B cell (primary cell): Measurements from ENCODE around the gene ATP5F1B. TPM values are rescaled to one million over a fixed set of nuclear protein-coding genes. Genes with fewer than 3 reads are reported as not detected.

Experiments
- ATAC-seq: fragments of 200-7000 bp; cut with Tn5 transposase; one replicate; pipeline ENCODE4 v1.10.0; 2021; ENCODE audit warnings: low read depth, mild to moderate bottlenecking, moderate number of reproducible peaks, moderate library complexity
- CTCF ChIA-PET: fragments of 350-600 bp; sonication (Branson Sonifier 250); formaldehyde crosslinking; loops from one replicate; lab custom pipeline; 2021; ENCODE audit warnings: antibody characterized with exemption, inconsistent platforms; lab: Charles Lee
- POLR2A ChIA-PET: fragments of 350-600 bp; sonication (Branson Sonifier 250); formaldehyde crosslinking; loops from one replicate; lab custom pipeline; 2021; ENCODE audit warnings: antibody characterized with exemption; lab: Charles Lee
- DNase-seq: peaks from one replicate; pipeline ENCODE4 v3.0.0; 2013
- H2AFZ ChIP-seq: 2 replicates; pipeline ENCODE4 v1.6.1; 2012; ENCODE audit warnings: mild to moderate bottlenecking, low read depth, low read length; ENCODE audit not compliant: insufficient read depth, poor library complexity, severe bottlenecking
- H3K27ac ChIP-seq, 2 donors: 1 replicate in 1 of 2; 2 replicates in 1 of 2; pipeline ENCODE4 v1.5.1; 2012 to 2013; ENCODE audit warnings: low read length in 2 of 2, mild to moderate bottlenecking in 2 of 2, moderate library complexity in 1 of 2
- H3K27me3 ChIP-seq, 4 experiments: fragments of 200-600 bp in 1 of 4; sonication (generic) in 1 of 4; replicated peaks in 1 of 4; 1 replicate in 2 of 4; 2 replicates in 2 of 4; pipeline versions ENCODE4 v1.6.1 to v1.7.0; 2013 to 2016; ENCODE audit warnings: low read length in 3 of 4, mild to moderate bottlenecking in 2 of 4, mixed read lengths in 1 of 4, moderate library complexity in 1 of 4; ENCODE audit not compliant: insufficient read depth in 4 of 4, control insufficient read depth in 3 of 4; ENCODE audit errors: control extremely low read depth in 1 of 4
- H3K36me3 ChIP-seq, 2 experiments: replicated peaks in 1 of 2; 1 replicate in 1 of 2; 2 replicates in 1 of 2; pipeline versions ENCODE4 v1.6.1 to v1.7.1; 2013; ENCODE audit warnings: low read length in 1 of 2; ENCODE audit not compliant: insufficient read depth in 2 of 2, control insufficient read depth in 1 of 2; ENCODE audit errors: control extremely low read depth in 1 of 2, extremely low read depth in 1 of 2
- H3K4me1 ChIP-seq, 2 donors: fragments of 200-600 bp in 1 of 2; sonication (generic) in 1 of 2; 1 replicate in 1 of 2; 2 replicates in 1 of 2; pipeline versions ENCODE4 v1.5.1 to v1.6.1; 2013 to 2017; ENCODE audit warnings: low read length in 2 of 2; ENCODE audit not compliant: control insufficient read depth in 2 of 2, insufficient read depth in 2 of 2
- H3K4me2 ChIP-seq: replicated peaks from 2 replicates; pipeline ENCODE3; 2012; ENCODE audit warnings: mild to moderate bottlenecking, low read depth, low read length; ENCODE audit not compliant: poor library complexity, severe bottlenecking
- H3K4me3 ChIP-seq, 5 experiments: fragments of 200-600 bp in 1 of 5; sonication (generic) in 1 of 5; 1 replicate in 3 of 5; 2 replicates in 2 of 5; pipeline versions ENCODE4 v1.5.1 to v1.7.0; 2011 to 2016; ENCODE audit warnings: low read length in 4 of 5, mild to moderate bottlenecking in 4 of 5, low read depth in 2 of 5, control low read depth in 1 of 5, moderate library complexity in 1 of 5; ENCODE audit not compliant: insufficient read depth in 1 of 5; ENCODE audit errors: control extremely low read depth in 1 of 5, extremely low read depth in 1 of 5
- H3K79me2 ChIP-seq: fragments of 200-600 bp; sonication (generic); one replicate; pipeline ENCODE4 v1.6.0; 2016; ENCODE audit warnings: low read length; ENCODE audit not compliant: control insufficient read depth, insufficient read depth
- H3K9ac ChIP-seq: fragments of 200-600 bp; sonication (generic); 2 replicates; pipeline ENCODE4 v1.6.1; 2017; ENCODE audit warnings: mild to moderate bottlenecking, low read length, moderate library complexity
- H3K9me3 ChIP-seq, 3 donors: one replicate each; pipeline versions ENCODE4 v1.6.1 to v1.7.1; 2013; ENCODE audit warnings: low read length in 2 of 3; ENCODE audit not compliant: control insufficient read depth in 2 of 3, insufficient read depth in 1 of 3; ENCODE audit errors: control extremely low read depth in 1 of 3
- H4K20me1 ChIP-seq: 2 replicates; pipeline ENCODE4 v1.6.0; 2012; ENCODE audit warnings: mild to moderate bottlenecking, low read length; ENCODE audit not compliant: insufficient read depth, control insufficient read depth, poor library complexity, severe bottlenecking
- H3K27ac Mint-ChIP-seq: one replicate; pipeline ENCODE4 v1.8.0; 2021; ENCODE audit warnings: mixed read lengths
- H3K27me3 Mint-ChIP-seq: one replicate; pipeline ENCODE4 v1.8.0; 2021; ENCODE audit warnings: mixed read lengths
- H3K4me1 Mint-ChIP-seq: one replicate; pipeline ENCODE4 v1.8.0; 2021; ENCODE audit warnings: mixed read lengths
- H3K4me3 Mint-ChIP-seq: one replicate; pipeline ENCODE4 v1.8.0; 2021; ENCODE audit warnings: mixed read lengths
- H3K9me3 Mint-ChIP-seq: one replicate; pipeline ENCODE4 v1.8.0; 2022; ENCODE audit warnings: mixed read lengths; ENCODE audit not compliant: insufficient read depth
- EZH2 ChIP-seq: IDR thresholded peaks from 2 replicates; pipeline ENCODE4 v1.6.1; 2012; ENCODE audit warnings: borderline replicate concordance, low read depth, mild to moderate bottlenecking, moderate library complexity, low read length; ENCODE audit not compliant: insufficient read depth, poor library complexity, severe bottlenecking
- WGBS: methylation state at CpG from one replicate; pipeline ENCODE4 v1.1.5; 2013; ENCODE audit warnings: missing lambda C conversion rate; ENCODE audit not compliant: insufficient coverage; 5-methylcytosine and 5-hydroxymethylcytosine counted together
- intact Hi-C: fragments of 100-400 bp; cut with micrococcal nuclease; formaldehyde crosslinking; loops from one replicate; pipeline ENCODE4 v1.10.0; 2022
- polyA plus RNA-seq: library from polyadenylated mRNA; depleted of rRNA; stranded (reverse); fragments of >200 nt; gene quantifications from 2 replicates; pipeline ENCODE4 v1.2.3, GENCODE V29; 2012
- total RNA-seq, 2 donors: library from RNA; stranded (reverse); fragments of 120-200 nt in 1 of 2; gene quantifications; 1 replicate in 1 of 2; 2 replicates in 1 of 2; pipeline versions ENCODE4 v1.2.3 to v1.2.4, GENCODE V29; 2013 to 2022
- TF ChIP-seq, protein P1 (sequence below): fragments of 200-600 bp; IDR thresholded peaks from one replicate; pipeline ENCODE4 v1.8.0; 2022; ENCODE audit warnings: antibody characterized with exemption, mild to moderate bottlenecking

The ATP5F1B gene
- total and polyA plus RNA-seq, 2 donors (not counting 1 experiment from before 2014, with no cell fraction given) = 217 to 378 TPM

DNA sequence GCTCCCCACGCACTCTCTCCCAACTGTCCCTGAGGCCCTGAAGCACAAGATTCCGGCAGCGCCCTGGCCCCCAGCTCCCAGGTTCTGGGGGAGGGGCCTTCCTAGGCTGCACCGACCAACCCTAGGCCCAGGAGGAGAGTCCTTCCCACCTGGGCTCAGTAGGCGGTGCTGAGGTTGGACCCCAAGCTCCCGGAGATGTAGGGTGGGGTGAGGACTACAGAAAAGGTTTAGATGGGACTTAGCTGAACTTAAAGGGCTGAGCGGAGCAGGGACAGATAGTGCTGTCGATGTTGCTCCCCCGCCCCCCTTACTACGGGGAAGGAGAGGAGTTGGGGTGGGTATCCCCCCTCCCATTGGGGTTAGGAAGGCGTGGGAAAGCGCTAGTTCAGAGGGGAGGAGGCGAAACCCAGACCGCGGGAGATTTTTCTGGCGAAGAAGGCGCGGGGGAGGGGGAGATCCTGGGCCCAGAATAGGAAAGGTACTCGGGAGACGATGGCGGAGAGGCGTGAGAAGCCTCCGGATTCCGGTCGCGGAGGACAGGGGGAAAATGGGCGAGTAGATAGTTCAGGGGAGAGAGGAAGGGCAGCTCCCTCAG, 11.4 kb downstream of the ATP5F1B start:
- no peak for ATAC-seq
- CTCF ChIA-PET = interaction anchor here (1.1 to 4.4 kb wide), 5 partner anchors 12 to 120 kb away, joined by 5 to 48 read pairs (median 22); partner anchors contain the start of genes ATP5F1B and NACA

More for the DNA sequence above, 11.4 kb downstream of the ATP5F1B start:
- TF ChIP-seq EZH2 = no peak
- TF ChIP-seq, protein P1, sequence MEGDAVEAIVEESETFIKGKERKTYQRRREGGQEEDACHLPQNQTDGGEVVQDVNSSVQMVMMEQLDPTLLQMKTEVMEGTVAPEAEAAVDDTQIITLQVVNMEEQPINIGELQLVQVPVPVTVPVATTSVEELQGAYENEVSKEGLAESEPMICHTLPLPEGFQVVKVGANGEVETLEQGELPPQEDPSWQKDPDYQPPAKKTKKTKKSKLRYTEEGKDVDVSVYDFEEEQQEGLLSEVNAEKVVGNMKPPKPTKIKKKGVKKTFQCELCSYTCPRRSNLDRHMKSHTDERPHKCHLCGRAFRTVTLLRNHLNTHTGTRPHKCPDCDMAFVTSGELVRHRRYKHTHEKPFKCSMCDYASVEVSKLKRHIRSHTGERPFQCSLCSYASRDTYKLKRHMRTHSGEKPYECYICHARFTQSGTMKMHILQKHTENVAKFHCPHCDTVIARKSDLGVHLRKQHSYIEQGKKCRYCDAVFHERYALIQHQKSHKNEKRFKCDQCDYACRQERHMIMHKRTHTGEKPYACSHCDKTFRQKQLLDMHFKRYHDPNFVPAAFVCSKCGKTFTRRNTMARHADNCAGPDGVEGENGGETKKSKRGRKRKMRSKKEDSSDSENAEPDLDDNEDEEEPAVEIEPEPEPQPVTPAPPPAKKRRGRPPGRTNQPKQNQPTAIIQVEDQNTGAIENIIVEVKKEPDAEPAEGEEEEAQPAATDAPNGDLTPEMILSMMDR = no peak
- Histone ChIP-seq H4K20me1 (peaks cover 10% of the 10 kb centered on the region), H3K27ac (peak overlapping the region; percentile 63 to 83), H3K27me3 (no peaks in the 10 kb centered on the region), H2AFZ (peak overlapping the region; percentile 76), H3K4me1 (peaks cover 60 to 70% of the 10 kb centered on the region in 2 donors), H3K4me2 (peak overlapping the region; percentile 91), H3K9me3 (no peaks in the 10 kb centered on the region), H3K36me3 (peaks cover 0 to 18% of the 10 kb centered on the region in 2 experiments), H3K9ac (peak overlapping the region; percentile 78), H3K79me2 (peaks cover 41% of the 10 kb centered on the region), H3K4me3 (peak overlapping the region; percentile 57 to 81 (median 68))
- POLR2A ChIA-PET = interaction anchor here (0.6 to 3.1 kb wide), 7 partner anchors 10 to 516 kb away, joined by 3 to 33 read pairs (median 5); partner anchors contain the start of genes ATP5F1B, PTGES3, RBMS2 and ZC3H10
- H3K4me1 Mint-ChIP-seq = peaks cover 78% of the 10 kb centered on the region
- DNase-seq = peak; percentile 44
- WGBS = 4% methylated on average over 25 of the region's 27 CpGs
- peak overlapping the region; percentile 92 for H3K27ac Mint-ChIP-seq
- no peaks in the 10 kb centered on the region for H3K9me3 Mint-ChIP-seq
- no peaks in the 10 kb centered on the region for H3K27me3 Mint-ChIP-seq
- intact Hi-C loops = loop anchor here (5.0 to 10.0 kb wide), 5 partner anchors 112 to 890 kb away; partner anchors contain the start of genes APOF, DDIT3, MBD6 and NAB2
- H3K4me3 Mint-ChIP-seq = peak overlapping the region; percentile 89
